Measurements from ENCODE around the gene TRPV2. TPM values are rescaled to one million over a fixed set of nuclear protein-coding genes. Genes with fewer than 3 reads are reported as not detected.

The TRPV2 gene
- total and polyA plus RNA-seq, 4 donors, result 2.9 to 9.3 (median 4.6) TPM

GRCh38 chr17:16442594-16443510 is 27.5 kb downstream of the TRPV2 start (continued):
- TF ChIP-seq, protein P1, sequence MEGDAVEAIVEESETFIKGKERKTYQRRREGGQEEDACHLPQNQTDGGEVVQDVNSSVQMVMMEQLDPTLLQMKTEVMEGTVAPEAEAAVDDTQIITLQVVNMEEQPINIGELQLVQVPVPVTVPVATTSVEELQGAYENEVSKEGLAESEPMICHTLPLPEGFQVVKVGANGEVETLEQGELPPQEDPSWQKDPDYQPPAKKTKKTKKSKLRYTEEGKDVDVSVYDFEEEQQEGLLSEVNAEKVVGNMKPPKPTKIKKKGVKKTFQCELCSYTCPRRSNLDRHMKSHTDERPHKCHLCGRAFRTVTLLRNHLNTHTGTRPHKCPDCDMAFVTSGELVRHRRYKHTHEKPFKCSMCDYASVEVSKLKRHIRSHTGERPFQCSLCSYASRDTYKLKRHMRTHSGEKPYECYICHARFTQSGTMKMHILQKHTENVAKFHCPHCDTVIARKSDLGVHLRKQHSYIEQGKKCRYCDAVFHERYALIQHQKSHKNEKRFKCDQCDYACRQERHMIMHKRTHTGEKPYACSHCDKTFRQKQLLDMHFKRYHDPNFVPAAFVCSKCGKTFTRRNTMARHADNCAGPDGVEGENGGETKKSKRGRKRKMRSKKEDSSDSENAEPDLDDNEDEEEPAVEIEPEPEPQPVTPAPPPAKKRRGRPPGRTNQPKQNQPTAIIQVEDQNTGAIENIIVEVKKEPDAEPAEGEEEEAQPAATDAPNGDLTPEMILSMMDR (IDR thresholded peaks at IDR 0.05; ENCODE audit: low read depth, low read length, missing input control), result no peak
- TF ChIP-seq YY1 (IDR thresholded peaks at IDR 0.05) (no peak), JUND (IDR thresholded peaks at IDR 0.05) (no peak), RAD21 (IDR thresholded peaks at IDR 0.05) (no peak), HNF4G (IDR thresholded peaks at IDR 0.05) (no peak), ATF3 (IDR thresholded peaks at IDR 0.05) (no peak), SP1 (IDR thresholded peaks at IDR 0.05) (no peak), GABPA (IDR thresholded peaks at IDR 0.05 in 1 of 2, conservative IDR thresholded peaks at IDR 0.05 in 1 of 2) (no peak), FOXA1 (IDR thresholded peaks at IDR 0.05) (no peak), HNF4A (conservative IDR thresholded peaks at IDR 0.05) (no peak), TAF1 (conservative IDR thresholded peaks at IDR 0.05) (no peak)
- TF ChIP-seq, protein P2, sequence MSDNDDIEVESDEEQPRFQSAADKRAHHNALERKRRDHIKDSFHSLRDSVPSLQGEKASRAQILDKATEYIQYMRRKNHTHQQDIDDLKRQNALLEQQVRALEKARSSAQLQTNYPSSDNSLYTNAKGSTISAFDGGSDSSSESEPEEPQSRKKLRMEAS (IDR thresholded peaks at IDR 0.05), result no peak

- Histone ChIP-seq H3K27ac (ENCODE audit: low read depth in 1 of 2, low read length in 2 of 2) (no peak overlapping the region), H3K27me3 (ENCODE audit: control insufficient read depth in 4 of 4, insufficient read depth in 4 of 4, low read length in 3 of 4) (no peaks in the 10 kb centered on the region), H3K4me3 (ENCODE audit: low read depth in 1 of 3, low read length in 3 of 3) (no peak overlapping the region), H3K9me3 (ENCODE audit: control insufficient read depth in 4 of 4, low read length in 3 of 4) (no peaks in the 10 kb centered on the region), H3K4me1 (ENCODE audit: control insufficient read depth in 4 of 4, insufficient read depth in 4 of 4, low read length in 3 of 4) (peaks cover 10 to 41% (median 33%) of the 10 kb centered on the region in 4 donors), H3K9ac (ENCODE audit: low read depth in 1 of 2, low read length in 2 of 2) (no peak overlapping the region), H3K36me3 (ENCODE audit: control insufficient read depth in 4 of 4, insufficient read depth in 3 of 4, low read depth in 1 of 4, low read length in 3 of 4) (peaks cover 8 to 52% (median 21%) of the 10 kb centered on the region in 4 donors)
- TF ChIP-seq, protein P3, sequence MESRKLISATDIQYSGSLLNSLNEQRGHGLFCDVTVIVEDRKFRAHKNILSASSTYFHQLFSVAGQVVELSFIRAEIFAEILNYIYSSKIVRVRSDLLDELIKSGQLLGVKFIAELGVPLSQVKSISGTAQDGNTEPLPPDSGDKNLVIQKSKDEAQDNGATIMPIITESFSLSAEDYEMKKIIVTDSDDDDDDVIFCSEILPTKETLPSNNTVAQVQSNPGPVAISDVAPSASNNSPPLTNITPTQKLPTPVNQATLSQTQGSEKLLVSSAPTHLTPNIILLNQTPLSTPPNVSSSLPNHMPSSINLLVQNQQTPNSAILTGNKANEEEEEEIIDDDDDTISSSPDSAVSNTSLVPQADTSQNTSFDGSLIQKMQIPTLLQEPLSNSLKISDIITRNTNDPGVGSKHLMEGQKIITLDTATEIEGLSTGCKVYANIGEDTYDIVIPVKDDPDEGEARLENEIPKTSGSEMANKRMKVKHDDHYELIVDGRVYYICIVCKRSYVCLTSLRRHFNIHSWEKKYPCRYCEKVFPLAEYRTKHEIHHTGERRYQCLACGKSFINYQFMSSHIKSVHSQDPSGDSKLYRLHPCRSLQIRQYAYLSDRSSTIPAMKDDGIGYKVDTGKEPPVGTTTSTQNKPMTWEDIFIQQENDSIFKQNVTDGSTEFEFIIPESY (IDR thresholded peaks at IDR 0.05), result no peak
- TF ChIP-seq HNF4A (conservative IDR thresholded peaks at IDR 0.05), result no peak
- TF ChIP-seq SP1 (IDR thresholded peaks at IDR 0.05), result no peak
- no peak for TF ChIP-seq TAF1 (conservative IDR thresholded peaks at IDR 0.05)
- TF ChIP-seq, protein P2 (IDR thresholded peaks at IDR 0.05), result no peak
- TF ChIP-seq YY1 (IDR thresholded peaks at IDR 0.05), result no peak
- no peak for TF ChIP-seq ATF3 (IDR thresholded peaks at IDR 0.05)
- no peak for TF ChIP-seq RXRA (IDR thresholded peaks at IDR 0.05)
- no peak for TF ChIP-seq EGR1 (IDR thresholded peaks at IDR 0.05; ENCODE audit: low read depth in 2 of 2)
- no peak for TF ChIP-seq FOXA2 (IDR thresholded peaks at IDR 0.05)
- TF ChIP-seq, protein P1 (IDR thresholded peaks at IDR 0.05; ENCODE audit: low read depth, low read length, missing input control), result no peak
- no peak for TF ChIP-seq RAD21 (IDR thresholded peaks at IDR 0.05)
- TF ChIP-seq NR2F2 (IDR thresholded peaks at IDR 0.05), result no peak
- no peak for TF ChIP-seq HNF4G (IDR thresholded peaks at IDR 0.05)
- no peak for TF ChIP-seq JUND (IDR thresholded peaks at IDR 0.05)
- TF ChIP-seq, protein P4, sequence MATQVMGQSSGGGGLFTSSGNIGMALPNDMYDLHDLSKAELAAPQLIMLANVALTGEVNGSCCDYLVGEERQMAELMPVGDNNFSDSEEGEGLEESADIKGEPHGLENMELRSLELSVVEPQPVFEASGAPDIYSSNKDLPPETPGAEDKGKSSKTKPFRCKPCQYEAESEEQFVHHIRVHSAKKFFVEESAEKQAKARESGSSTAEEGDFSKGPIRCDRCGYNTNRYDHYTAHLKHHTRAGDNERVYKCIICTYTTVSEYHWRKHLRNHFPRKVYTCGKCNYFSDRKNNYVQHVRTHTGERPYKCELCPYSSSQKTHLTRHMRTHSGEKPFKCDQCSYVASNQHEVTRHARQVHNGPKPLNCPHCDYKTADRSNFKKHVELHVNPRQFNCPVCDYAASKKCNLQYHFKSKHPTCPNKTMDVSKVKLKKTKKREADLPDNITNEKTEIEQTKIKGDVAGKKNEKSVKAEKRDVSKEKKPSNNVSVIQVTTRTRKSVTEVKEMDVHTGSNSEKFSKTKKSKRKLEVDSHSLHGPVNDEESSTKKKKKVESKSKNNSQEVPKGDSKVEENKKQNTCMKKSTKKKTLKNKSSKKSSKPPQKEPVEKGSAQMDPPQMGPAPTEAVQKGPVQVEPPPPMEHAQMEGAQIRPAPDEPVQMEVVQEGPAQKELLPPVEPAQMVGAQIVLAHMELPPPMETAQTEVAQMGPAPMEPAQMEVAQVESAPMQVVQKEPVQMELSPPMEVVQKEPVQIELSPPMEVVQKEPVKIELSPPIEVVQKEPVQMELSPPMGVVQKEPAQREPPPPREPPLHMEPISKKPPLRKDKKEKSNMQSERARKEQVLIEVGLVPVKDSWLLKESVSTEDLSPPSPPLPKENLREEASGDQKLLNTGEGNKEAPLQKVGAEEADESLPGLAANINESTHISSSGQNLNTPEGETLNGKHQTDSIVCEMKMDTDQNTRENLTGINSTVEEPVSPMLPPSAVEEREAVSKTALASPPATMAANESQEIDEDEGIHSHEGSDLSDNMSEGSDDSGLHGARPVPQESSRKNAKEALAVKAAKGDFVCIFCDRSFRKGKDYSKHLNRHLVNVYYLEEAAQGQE (IDR thresholded peaks at IDR 0.05), result no peak
- WGBS, result 90% methylated on average over 27 of the region's 27 CpGs
- DNase-seq (ENCODE audit: low spot score), result no peak
Measured at GRCh38 chr17:16443511-16444257, 28.3 kb downstream of the TRPV2 start.
